AG09319 (cell line): ENCODE measurements around the gene MAK.
A peak's percentile ranks its signal among the peaks of the same experiment; 100 is the strongest.
"Not testable (repeated sequence)": the region's sequence is repeated elsewhere in the genome, so short reads cannot be mapped to it uniquely, and the experiment has no call there.

Experiments
- DNase-seq: peaks from one replicate; pipeline ENCODE4 v3.0.0-alpha.2; 2010; ENCODE audit warnings: low read depth; ENCODE audit errors: extremely low read depth
- TF ChIP-seq, protein P1 (sequence below): IDR thresholded peaks from 2 replicates; pipeline ENCODE4 v1.5.1; 2011; ENCODE audit warnings: low read depth, mild to moderate bottlenecking, inconsistent platforms, low read length, moderate library complexity

Gene MAK

GRCh38 chr6:10824819-10825218, 13.5 kb downstream of the MAK start:
- TF ChIP-seq, protein P1, sequence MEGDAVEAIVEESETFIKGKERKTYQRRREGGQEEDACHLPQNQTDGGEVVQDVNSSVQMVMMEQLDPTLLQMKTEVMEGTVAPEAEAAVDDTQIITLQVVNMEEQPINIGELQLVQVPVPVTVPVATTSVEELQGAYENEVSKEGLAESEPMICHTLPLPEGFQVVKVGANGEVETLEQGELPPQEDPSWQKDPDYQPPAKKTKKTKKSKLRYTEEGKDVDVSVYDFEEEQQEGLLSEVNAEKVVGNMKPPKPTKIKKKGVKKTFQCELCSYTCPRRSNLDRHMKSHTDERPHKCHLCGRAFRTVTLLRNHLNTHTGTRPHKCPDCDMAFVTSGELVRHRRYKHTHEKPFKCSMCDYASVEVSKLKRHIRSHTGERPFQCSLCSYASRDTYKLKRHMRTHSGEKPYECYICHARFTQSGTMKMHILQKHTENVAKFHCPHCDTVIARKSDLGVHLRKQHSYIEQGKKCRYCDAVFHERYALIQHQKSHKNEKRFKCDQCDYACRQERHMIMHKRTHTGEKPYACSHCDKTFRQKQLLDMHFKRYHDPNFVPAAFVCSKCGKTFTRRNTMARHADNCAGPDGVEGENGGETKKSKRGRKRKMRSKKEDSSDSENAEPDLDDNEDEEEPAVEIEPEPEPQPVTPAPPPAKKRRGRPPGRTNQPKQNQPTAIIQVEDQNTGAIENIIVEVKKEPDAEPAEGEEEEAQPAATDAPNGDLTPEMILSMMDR = no peak
- no peak for DNase-seq

DNA sequence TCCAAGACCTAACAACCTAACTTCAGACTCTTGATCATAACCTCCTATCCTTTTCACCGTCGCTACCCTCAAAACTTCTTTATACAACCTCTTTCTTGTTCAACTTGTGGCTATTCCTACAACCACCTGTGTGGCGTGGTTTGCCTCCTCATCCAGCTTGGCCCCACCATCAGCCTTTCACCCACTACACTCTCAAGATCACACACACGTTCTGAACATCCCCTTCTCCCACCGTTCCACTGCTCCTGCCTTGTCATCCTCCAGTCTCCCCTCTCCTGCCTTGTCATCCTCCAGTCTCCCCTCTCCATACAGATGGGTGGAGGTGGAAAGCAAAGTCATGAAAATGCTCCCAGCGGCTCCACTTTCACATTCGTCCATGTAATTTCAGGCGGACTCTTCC, 14.0 kb downstream of the MAK start:
- TF ChIP-seq, protein P1 = no peak

GRCh38 chr6:10814176-10814575, 24.2 kb downstream of the MAK start:
- not testable (repeated sequence) for DNase-seq

More for the DNA sequence above, 14.0 kb downstream of the MAK start:
- DNase-seq = no peak

DNA sequence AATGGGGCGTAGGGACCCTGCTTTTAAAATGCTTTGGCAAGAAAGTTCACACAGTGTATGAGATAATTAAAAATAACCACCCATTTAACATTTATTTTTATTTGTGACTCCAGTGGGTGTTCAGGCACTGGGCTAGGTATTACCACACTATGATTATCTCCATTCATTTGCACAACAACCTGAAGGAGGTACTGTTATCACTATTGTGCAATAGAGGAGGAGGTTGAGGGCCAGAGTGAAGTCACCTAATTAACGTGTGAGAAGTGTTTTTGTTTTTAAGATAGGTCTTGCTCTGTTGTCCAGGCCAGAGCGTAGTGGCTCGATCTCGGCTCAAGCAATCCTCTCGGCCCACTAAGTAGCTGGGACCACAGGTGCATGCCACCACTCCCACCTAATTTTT, 29.2 kb downstream of the MAK start:
- DNase-seq = no peak
- TF ChIP-seq, protein P1 = no peak

DNA sequence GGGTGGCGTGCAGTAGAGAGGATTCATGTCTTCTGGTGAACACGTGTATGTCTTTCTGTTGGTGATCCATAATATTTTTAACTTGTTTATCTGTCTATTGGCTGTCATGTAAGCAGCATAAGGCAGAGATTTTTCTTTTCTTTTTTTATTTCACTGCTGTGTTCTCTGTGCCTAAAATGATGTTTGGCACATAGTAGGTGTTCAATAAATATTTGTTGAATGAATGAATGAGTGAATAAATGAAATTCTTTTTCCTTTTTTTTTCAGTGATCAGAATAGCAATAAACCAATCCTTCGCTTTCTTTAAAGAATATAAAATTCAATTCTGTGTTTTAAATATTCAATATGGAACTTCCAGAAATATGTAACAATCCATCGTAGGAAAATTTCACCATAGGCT, 30.0 kb downstream of the MAK start:
- TF ChIP-seq, protein P1 = no peak
- DNase-seq = no peak

DNA sequence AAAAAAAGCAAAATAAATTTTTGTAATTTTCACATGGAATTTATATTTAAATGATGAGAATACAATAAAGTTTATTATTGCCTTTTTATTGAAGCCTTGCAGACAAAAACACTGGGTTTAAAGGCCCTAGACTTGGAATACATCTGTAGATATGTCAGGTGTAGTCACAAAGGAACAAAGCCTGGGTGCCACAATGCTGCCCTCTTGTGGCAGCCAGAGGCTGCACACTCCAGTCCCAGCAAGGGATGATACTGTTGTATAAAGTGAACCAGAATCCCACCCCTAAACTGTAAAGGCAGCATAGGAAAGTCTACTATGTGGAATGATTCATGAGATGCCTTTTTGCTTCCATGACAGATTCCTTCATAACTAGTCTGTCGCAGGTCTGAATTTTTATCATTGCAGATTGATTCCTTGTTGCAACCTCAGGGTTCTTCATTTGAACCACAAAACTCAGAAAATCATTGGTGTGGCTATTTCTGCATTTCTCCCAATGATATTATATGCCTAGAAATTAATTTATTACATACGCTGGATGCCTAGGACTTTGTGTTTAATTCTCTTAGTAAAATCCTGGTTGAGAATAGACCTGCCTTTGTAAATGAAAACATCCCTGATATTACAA, 37.0 kb downstream of the MAK start:
- peak; percentile 20 for DNase-seq
- TF ChIP-seq, protein P1 = no peak; the same call in none of the 2 replicates

- DNase-seq = peak; percentile 2
- TF ChIP-seq, protein P1 = no peak
Observed at GRCh38 chr6:10800810-10801209, 37.5 kb downstream of the MAK start.

GRCh38 chr6:10794239-10794638, 44.1 kb downstream of the MAK start:
- no peak for DNase-seq

More at GRCh38 chr6:10794239-10794638, 44.1 kb downstream of the MAK start:
- TF ChIP-seq, protein P1 = no peak
